HEK293 (cell line): ENCODE data around the gene UFC1.

Experiments
- CTCF ChIA-PET: fragments of 350-600 bp; formaldehyde crosslinking; extraction: SDS; loops from one replicate; lab custom pipeline; 2021; ENCODE audit warnings: antibody characterized with exemption; lab: Yijun Ruan, JAX
- POLR2A ChIA-PET: fragments of 300-600 bp; formaldehyde crosslinking; extraction: SDS; loops from one replicate; lab custom pipeline; 2020; ENCODE audit warnings: antibody characterized with exemption, inconsistent platforms; lab: Yijun Ruan, JAX
- H3K27ac ChIP-seq: fragments of 200-500 bp; sonication (Bioruptor generic); 2 replicates; pipeline ENCODE4 v1.5.1; 2014; ENCODE audit warnings: low read depth, low read length, control low read depth, inconsistent platforms; ENCODE audit errors: extremely low read depth
- H3K36me3 ChIP-seq, 2 experiments: fragments of 200-500 bp in 1 of 2; sonication (Bioruptor generic) in 1 of 2; 1 replicate in 1 of 2; 2 replicates in 1 of 2; pipeline ENCODE4 v1.5.1; 2014 to 2017; ENCODE audit warnings: inconsistent platforms in 2 of 2, low read length in 2 of 2; ENCODE audit not compliant: control insufficient read depth in 2 of 2, insufficient read depth in 1 of 2
- H3K4me1 ChIP-seq: fragments of 200-500 bp; sonication (Bioruptor generic); 2 replicates; pipeline ENCODE4 v1.5.1; 2014; ENCODE audit warnings: mild to moderate bottlenecking, low read length, inconsistent platforms; ENCODE audit not compliant: control insufficient read depth, insufficient read depth
- H3K4me3 ChIP-seq: 2 replicates; pipeline ENCODE4 v1.5.1; 2011; ENCODE audit warnings: low read depth, mild to moderate bottlenecking, control low read depth, low read length, moderate library complexity
- H3K9me3 ChIP-seq: fragments of 200-500 bp; sonication (Bioruptor generic); 2 replicates; pipeline ENCODE4 v1.5.1; 2014; ENCODE audit warnings: low read depth, low read length, inconsistent platforms; ENCODE audit not compliant: control insufficient read depth, insufficient read depth
- INSM2 ChIP-seq: fragments of 450-650 bp; formaldehyde crosslinking; IDR thresholded peaks from 2 replicates; pipeline ENCODE4 v1.5.1; 2016; ENCODE audit warnings: missing biosample characterization, missing genetic modification characterization
- YY1 ChIP-seq: fragments of 450-650 bp; formaldehyde crosslinking; IDR thresholded peaks from 2 replicates; pipeline ENCODE4 v1.5.1; 2018; ENCODE audit warnings: missing biosample characterization, missing genetic modification characterization
- YY2 ChIP-seq: fragments of 450-650 bp; formaldehyde crosslinking; IDR thresholded peaks from 2 replicates; pipeline ENCODE4 v1.5.1; 2016; ENCODE audit warnings: missing biosample characterization, missing genetic modification characterization
- ZBTB21 ChIP-seq: fragments of 450-650 bp; formaldehyde crosslinking; IDR thresholded peaks from 2 replicates; pipeline ENCODE4 v1.5.1; 2017; ENCODE audit warnings: missing biosample characterization, missing genetic modification characterization
- ZBTB44 ChIP-seq: fragments of 450-650 bp; IDR thresholded peaks from 2 replicates; pipeline ENCODE4 v1.5.1; 2018; ENCODE audit warnings: missing biosample characterization, mild to moderate bottlenecking, missing genetic modification characterization
- ZBTB48 ChIP-seq: fragments of 450-650 bp; formaldehyde crosslinking; IDR thresholded peaks from 2 replicates; pipeline ENCODE4 v1.5.1; 2016; ENCODE audit warnings: missing biosample characterization, missing genetic modification characterization
- ZNF132 ChIP-seq: fragments of 450-650 bp; formaldehyde crosslinking; IDR thresholded peaks from 2 replicates; pipeline ENCODE4 v1.5.1; 2017; ENCODE audit warnings: missing biosample characterization, missing genetic modification characterization, borderline replicate concordance
- ZNF280C ChIP-seq: fragments of 450-650 bp; formaldehyde crosslinking; IDR thresholded peaks from 2 replicates; pipeline ENCODE4 v1.5.1; 2016; ENCODE audit warnings: missing biosample characterization, missing genetic modification characterization
- ZNF426 ChIP-seq: fragments of 450-650 bp; formaldehyde crosslinking; IDR thresholded peaks from 2 replicates; pipeline ENCODE4 v1.5.1; 2017; ENCODE audit warnings: missing biosample characterization, missing genetic modification characterization, mild to moderate bottlenecking, inconsistent platforms, moderate library complexity
- ZNF501 ChIP-seq: fragments of 450-650 bp; formaldehyde crosslinking; IDR thresholded peaks from 2 replicates; pipeline ENCODE4 v1.5.1; 2016; ENCODE audit warnings: missing biosample characterization, missing genetic modification characterization
- ZNF510 ChIP-seq: fragments of 450-650 bp; formaldehyde crosslinking; IDR thresholded peaks from 2 replicates; pipeline ENCODE4 v1.5.1; 2018; ENCODE audit warnings: mild to moderate bottlenecking, missing genetic modification characterization, missing biosample characterization; ENCODE audit not compliant: insufficient replicate concordance
- ZNF521 ChIP-seq: fragments of 450-650 bp; formaldehyde crosslinking; IDR thresholded peaks from 2 replicates; pipeline ENCODE4 v1.5.1; 2017; ENCODE audit warnings: missing biosample characterization, mild to moderate bottlenecking, missing genetic modification characterization
- ZNF530 ChIP-seq: fragments of 450-650 bp; formaldehyde crosslinking; IDR thresholded peaks from 2 replicates; pipeline ENCODE4 v1.5.1; 2016; ENCODE audit warnings: low read depth, missing biosample characterization, missing genetic modification characterization
- ZNF544 ChIP-seq: fragments of 450-650 bp; formaldehyde crosslinking; IDR thresholded peaks from 2 replicates; pipeline ENCODE4 v1.5.0; 2017; ENCODE audit warnings: missing biosample characterization, missing genetic modification characterization
- ZNF677 ChIP-seq: fragments of 450-650 bp; IDR thresholded peaks from 2 replicates; pipeline ENCODE4 v1.5.0; 2018; ENCODE audit warnings: missing biosample characterization, mild to moderate bottlenecking, missing genetic modification characterization, moderate library complexity
- ZNF830 ChIP-seq: fragments of 450-650 bp; IDR thresholded peaks from 2 replicates; pipeline ENCODE4 v1.5.0; 2018; ENCODE audit warnings: missing biosample characterization, missing genetic modification characterization, low read depth, mild to moderate bottlenecking, moderate library complexity
- TF ChIP-seq, protein P1 (sequence below): fragments of 450-650 bp; formaldehyde crosslinking; IDR thresholded peaks from 2 replicates; pipeline ENCODE4 v1.5.1; 2016; ENCODE audit warnings: missing biosample characterization, missing genetic modification characterization
- TF ChIP-seq, protein P2 (sequence below): fragments of 450-650 bp; formaldehyde crosslinking; IDR thresholded peaks from 2 replicates; pipeline ENCODE4 v1.5.1; 2016; ENCODE audit warnings: missing biosample characterization, missing genetic modification characterization
- TF ChIP-seq, protein P3 (sequence below): fragments of 450-650 bp; formaldehyde crosslinking; conservative IDR thresholded peaks from 2 replicates; pipeline ENCODE4 v1.5.1; 2016; ENCODE audit warnings: low read depth, missing biosample characterization, missing genetic modification characterization

Gene UFC1

DNA sequence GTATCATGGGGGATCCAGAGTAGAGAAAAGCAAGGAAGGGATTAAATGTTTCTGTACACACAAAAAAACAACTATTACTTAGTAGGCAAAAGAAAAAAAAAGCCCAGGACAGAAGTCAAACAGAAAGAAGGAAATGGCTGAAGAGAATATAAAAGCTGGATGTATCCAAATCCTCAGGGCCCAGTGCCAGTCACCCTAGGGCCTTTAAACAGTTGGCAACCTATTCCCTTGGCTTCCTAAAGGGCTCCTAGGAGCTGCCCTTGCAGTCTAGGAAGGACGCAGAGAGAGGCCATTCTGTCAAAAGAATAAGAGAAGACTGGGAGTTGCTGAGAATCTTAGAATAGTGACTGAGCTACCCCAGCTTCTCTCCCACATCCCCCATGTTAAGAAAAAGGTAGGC lies 18.6 kb downstream of the UFC1 start:
- TF ChIP-seq, protein P1, sequence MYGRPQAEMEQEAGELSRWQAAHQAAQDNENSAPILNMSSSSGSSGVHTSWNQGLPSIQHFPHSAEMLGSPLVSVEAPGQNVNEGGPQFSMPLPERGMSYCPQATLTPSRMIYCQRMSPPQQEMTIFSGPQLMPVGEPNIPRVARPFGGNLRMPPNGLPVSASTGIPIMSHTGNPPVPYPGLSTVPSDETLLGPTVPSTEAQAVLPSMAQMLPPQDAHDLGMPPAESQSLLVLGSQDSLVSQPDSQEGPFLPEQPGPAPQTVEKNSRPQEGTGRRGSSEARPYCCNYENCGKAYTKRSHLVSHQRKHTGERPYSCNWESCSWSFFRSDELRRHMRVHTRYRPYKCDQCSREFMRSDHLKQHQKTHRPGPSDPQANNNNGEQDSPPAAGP (tag by site-specific recombination), result no peak
- TF ChIP-seq, protein P2, sequence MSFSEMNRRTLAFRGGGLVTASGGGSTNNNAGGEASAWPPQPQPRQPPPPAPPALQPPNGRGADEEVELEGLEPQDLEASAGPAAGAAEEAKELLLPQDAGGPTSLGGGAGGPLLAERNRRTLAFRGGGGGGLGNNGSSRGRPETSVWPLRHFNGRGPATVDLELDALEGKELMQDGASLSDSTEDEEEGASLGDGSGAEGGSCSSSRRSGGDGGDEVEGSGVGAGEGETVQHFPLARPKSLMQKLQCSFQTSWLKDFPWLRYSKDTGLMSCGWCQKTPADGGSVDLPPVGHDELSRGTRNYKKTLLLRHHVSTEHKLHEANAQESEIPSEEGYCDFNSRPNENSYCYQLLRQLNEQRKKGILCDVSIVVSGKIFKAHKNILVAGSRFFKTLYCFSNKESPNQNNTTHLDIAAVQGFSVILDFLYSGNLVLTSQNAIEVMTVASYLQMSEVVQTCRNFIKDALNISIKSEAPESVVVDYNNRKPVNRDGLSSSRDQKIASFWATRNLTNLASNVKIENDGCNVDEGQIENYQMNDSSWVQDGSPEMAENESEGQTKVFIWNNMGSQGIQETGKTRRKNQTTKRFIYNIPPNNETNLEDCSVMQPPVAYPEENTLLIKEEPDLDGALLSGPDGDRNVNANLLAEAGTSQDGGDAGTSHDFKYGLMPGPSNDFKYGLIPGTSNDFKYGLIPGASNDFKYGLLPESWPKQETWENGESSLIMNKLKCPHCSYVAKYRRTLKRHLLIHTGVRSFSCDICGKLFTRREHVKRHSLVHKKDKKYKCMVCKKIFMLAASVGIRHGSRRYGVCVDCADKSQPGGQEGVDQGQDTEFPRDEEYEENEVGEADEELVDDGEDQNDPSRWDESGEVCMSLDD (tag by site-specific recombination), result no peak
- no peak for TF ChIP-seq ZBTB21 (tag by site-specific recombination)
- TF ChIP-seq ZNF132 (tag by site-specific recombination), result no peak
- no peak for TF ChIP-seq ZNF501 (tag by site-specific recombination)
- no peak for TF ChIP-seq ZBTB44 (tag by site-specific recombination)
- TF ChIP-seq ZNF280C (tag by site-specific recombination), result no peak
- TF ChIP-seq ZNF677 (tag by site-specific recombination), result no peak
- TF ChIP-seq YY1 (tag by site-specific recombination), result no peak
- no peak for TF ChIP-seq ZBTB48 (tag by site-specific recombination)
- TF ChIP-seq ZNF544 (tag by site-specific recombination), result no peak
- TF ChIP-seq YY2 (tag by site-specific recombination), result no peak
- no peak for TF ChIP-seq ZNF521 (tag by site-specific recombination)
- no peak for TF ChIP-seq ZNF510 (tag by site-specific recombination)
- no peak for TF ChIP-seq ZNF830
- peaks cover 16 to 82% of the 10 kb centered on the region in 2 experiments; a peak in 2 of 3 replicates for H3K36me3 ChIP-seq
- H3K9me3 ChIP-seq, result no peaks in the 10 kb centered on the region
- ChIA-PET CTCF (interaction anchor here (0.6 to 1.1 kb wide), 3 partner anchors 20 to 141 kb away, joined by 3 to 4 read pairs (median 3); no protein-coding TSS in a partner anchor), POLR2A (interaction anchor here (2.1 kb wide), 1 partner anchor 10 kb away, joined by 5 read pairs; no protein-coding TSS in a partner anchor)
- no peak overlapping the region for H3K27ac ChIP-seq
- H3K4me3 ChIP-seq, result no peak overlapping the region
- H3K4me1 ChIP-seq, result no peaks in the 10 kb centered on the region

DNA sequence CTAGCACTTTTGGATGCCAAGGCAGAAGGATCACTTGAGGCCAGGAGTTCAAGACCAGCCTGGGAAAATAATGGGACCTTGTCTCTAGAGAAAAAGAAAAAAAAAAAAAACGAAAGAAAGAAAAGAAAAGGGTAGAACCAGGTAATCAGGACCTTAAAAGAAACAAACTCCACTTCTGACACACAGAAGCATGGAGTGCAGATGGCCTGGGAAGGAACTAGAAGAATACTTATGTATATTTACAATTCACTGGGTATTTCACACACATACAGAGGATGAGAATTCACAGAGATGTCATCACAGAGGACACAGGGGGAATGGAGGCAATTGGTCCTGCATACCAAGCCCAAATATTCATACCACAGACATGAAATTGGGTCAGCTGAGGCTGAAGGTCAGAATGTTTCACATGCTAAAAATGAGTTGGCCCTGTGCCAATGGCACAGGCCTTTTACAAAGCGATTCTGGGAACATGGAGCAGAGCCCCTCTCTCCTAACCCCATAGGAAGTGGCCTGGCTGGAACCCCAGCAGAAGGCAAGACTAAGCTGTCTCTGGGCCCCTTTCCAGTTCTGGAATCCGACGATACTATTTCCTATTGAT lies 19.1 kb downstream of the UFC1 start:
- Histone ChIP-seq H3K27ac (no peak overlapping the region), H3K4me1 (no peaks in the 10 kb centered on the region), H3K4me3 (no peak overlapping the region), H3K36me3 (peaks cover 16 to 81% of the 10 kb centered on the region in 2 experiments; a peak in 2 of 3 replicates), H3K9me3 (no peaks in the 10 kb centered on the region)
- CTCF ChIA-PET, result interaction anchor here (1.1 kb wide), 1 partner anchor 118 kb away, joined by 3 read pairs; no protein-coding TSS in a partner anchor
- POLR2A ChIA-PET, result interaction anchor here (2.1 kb wide), 1 partner anchor 11 kb away, joined by 5 read pairs; no protein-coding TSS in a partner anchor
- TF ChIP-seq INSM2 (tag by site-specific recombination) (no peak), ZNF530 (tag by site-specific recombination) (no peak), ZNF426 (tag by site-specific recombination) (no peak)
- TF ChIP-seq, protein P3, sequence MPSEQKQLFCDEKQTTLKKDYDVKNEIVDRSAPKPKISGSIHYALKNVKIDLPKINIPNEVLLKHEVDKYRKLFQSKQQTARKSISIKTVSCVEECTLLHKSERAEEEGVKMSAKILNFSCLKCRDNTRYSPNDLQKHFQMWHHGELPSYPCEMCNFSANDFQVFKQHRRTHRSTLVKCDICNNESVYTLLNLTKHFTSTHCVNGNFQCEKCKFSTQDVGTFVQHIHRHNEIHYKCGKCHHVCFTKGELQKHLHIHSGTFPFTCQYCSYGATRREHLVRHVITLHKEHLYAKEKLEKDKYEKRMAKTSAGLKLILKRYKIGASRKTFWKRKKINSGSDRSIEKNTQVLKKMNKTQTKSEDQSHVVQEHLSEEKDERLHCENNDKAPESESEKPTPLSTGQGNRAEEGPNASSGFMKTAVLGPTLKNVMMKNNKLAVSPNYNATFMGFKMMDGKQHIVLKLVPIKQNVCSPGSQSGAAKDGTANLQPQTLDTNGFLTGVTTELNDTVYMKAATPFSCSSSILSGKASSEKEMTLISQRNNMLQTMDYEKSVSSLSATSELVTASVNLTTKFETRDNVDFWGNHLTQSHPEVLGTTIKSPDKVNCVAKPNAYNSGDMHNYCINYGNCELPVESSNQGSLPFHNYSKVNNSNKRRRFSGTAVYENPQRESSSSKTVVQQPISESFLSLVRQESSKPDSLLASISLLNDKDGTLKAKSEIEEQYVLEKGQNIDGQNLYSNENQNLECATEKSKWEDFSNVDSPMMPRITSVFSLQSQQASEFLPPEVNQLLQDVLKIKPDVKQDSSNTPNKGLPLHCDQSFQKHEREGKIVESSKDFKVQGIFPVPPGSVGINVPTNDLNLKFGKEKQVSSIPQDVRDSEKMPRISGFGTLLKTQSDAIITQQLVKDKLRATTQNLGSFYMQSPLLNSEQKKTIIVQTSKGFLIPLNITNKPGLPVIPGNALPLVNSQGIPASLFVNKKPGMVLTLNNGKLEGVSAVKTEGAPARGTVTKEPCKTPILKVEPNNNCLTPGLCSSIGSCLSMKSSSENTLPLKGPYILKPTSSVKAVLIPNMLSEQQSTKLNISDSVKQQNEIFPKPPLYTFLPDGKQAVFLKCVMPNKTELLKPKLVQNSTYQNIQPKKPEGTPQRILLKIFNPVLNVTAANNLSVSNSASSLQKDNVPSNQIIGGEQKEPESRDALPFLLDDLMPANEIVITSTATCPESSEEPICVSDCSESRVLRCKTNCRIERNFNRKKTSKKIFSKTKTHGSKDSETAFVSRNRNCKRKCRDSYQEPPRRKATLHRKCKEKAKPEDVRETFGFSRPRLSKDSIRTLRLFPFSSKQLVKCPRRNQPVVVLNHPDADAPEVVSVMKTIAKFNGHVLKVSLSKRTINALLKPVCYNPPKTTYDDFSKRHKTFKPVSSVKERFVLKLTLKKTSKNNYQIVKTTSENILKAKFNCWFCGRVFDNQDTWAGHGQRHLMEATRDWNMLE (tag by site-specific recombination), result no peak
